ENCODE results near the gene DTNB.

Gene DTNB

GRCh38 chr2:25337276-25337675 is 336.1 kb downstream of the DTNB start:
- no peak for DNase-seq (ENCODE audit: extremely low read depth, low read depth)
- no peak for TF ChIP-seq CTCF (IDR thresholded peaks at IDR 0.05; ENCODE audit: low read depth, low read length)

GRCh38 chr2:25336383-25336841 is 337.0 kb downstream of the DTNB start:
- DNase-seq (ENCODE audit: extremely low read depth, low read depth): no peak
- no peak for TF ChIP-seq CTCF (IDR thresholded peaks at IDR 0.05; ENCODE audit: low read depth, low read length)

GRCh38 chr2:25335971-25336370 is 337.4 kb downstream of the DTNB start:
- no peak for DNase-seq (ENCODE audit: extremely low read depth, low read depth)

GRCh38 chr2:25335204-25335603 is 338.2 kb downstream of the DTNB start:
- no peak for TF ChIP-seq CTCF (IDR thresholded peaks at IDR 0.05; ENCODE audit: low read depth, low read length)
- DNase-seq (ENCODE audit: extremely low read depth, low read depth): no peak

More at GRCh38 chr2:25335971-25336370, 337.4 kb downstream of the DTNB start:
- TF ChIP-seq CTCF (IDR thresholded peaks at IDR 0.05; ENCODE audit: low read depth, low read length): no peak

- no peak for TF ChIP-seq CTCF (IDR thresholded peaks at IDR 0.05; ENCODE audit: low read depth, low read length)
- DNase-seq (ENCODE audit: extremely low read depth, low read depth): no peak
Observed at GRCh38 chr2:25334482-25334881, 338.9 kb downstream of the DTNB start.

GRCh38 chr2:25333981-25334380 is 339.4 kb downstream of the DTNB start:
- no peak for DNase-seq (ENCODE audit: extremely low read depth, low read depth)
- no peak for TF ChIP-seq CTCF (IDR thresholded peaks at IDR 0.05; ENCODE audit: low read depth, low read length)

GRCh38 chr2:25332571-25332970 is 340.8 kb downstream of the DTNB start:
- no peak for TF ChIP-seq CTCF (IDR thresholded peaks at IDR 0.05; ENCODE audit: low read depth, low read length)
- DNase-seq (ENCODE audit: extremely low read depth, low read depth): no peak
